IPS-20b (cell line): Measurements from ENCODE around the gene PTH2.

Experiments used
- H3K27ac ChIP-seq: one replicate; pipeline ENCODE4 v1.5.1; 2013; ENCODE audit warnings: low read length
- H3K27me3 ChIP-seq: 2 replicates; pipeline ENCODE4 v1.6.1; 2013; ENCODE audit warnings: mild to moderate bottlenecking, low read length, inconsistent platforms; ENCODE audit not compliant: insufficient read depth
- H3K36me3 ChIP-seq: 2 replicates; pipeline ENCODE4 v1.6.1; 2013; ENCODE audit warnings: low read depth, mild to moderate bottlenecking, inconsistent platforms, low read length, moderate library complexity; ENCODE audit not compliant: insufficient read depth
- H3K4me1 ChIP-seq: 2 replicates; pipeline ENCODE4 v1.6.1; 2013; ENCODE audit warnings: mild to moderate bottlenecking, control low read depth, inconsistent platforms, low read length, moderate library complexity; ENCODE audit not compliant: insufficient read depth
- H3K4me3 ChIP-seq: 2 replicates; pipeline ENCODE4 v1.5.1; 2013; ENCODE audit warnings: mild to moderate bottlenecking, low read length, inconsistent platforms
- H3K9ac ChIP-seq: 2 replicates; pipeline ENCODE4 v1.6.1; 2013; ENCODE audit warnings: low read depth, mild to moderate bottlenecking, inconsistent platforms, low read length, moderate library complexity
- H3K9me3 ChIP-seq: 2 replicates; pipeline ENCODE4 v1.6.1; 2013; ENCODE audit warnings: mild to moderate bottlenecking, low read depth, low read length, inconsistent platforms; ENCODE audit not compliant: insufficient read depth

Gene PTH2

DNA sequence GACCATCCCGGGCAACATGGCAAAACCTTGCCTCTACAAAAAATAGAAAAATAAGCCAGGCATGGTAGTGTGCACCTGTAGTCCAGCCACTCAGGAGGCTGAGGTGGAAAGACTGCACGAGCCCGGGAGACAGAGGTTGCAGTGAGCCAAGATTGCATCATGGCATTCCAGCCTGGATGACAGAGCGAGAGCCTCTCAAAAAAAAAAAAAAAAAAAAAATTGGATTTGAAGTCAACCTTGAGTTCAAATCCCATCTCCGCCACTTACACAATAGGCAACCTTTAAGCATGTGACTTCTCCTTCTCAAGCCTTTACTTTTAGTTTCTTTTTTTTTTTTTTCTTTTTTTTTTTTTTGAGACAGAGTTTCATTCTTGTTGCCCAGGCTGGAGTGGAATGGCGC, 23.2 kb downstream of the PTH2 start:
- H3K36me3 ChIP-seq: no peaks in the 10 kb centered on the region
- peaks cover 12% of the 10 kb centered on the region for H3K4me1 ChIP-seq
- no peaks in the 10 kb centered on the region for H3K27me3 ChIP-seq
- no peak overlapping the region for H3K27ac ChIP-seq
- no peak overlapping the region for H3K9ac ChIP-seq
- H3K9me3 ChIP-seq: no peaks in the 10 kb centered on the region
- H3K4me3 ChIP-seq: no peak overlapping the region

GRCh38 chr19:49398931-49399330, 24.3 kb downstream of the PTH2 start:
- Histone ChIP-seq H3K27me3 (no peaks in the 10 kb centered on the region), H3K4me3 (no peak overlapping the region), H3K36me3 (no peaks in the 10 kb centered on the region), H3K4me1 (peaks cover 11% of the 10 kb centered on the region), H3K27ac (no peak overlapping the region), H3K9me3 (no peaks in the 10 kb centered on the region), H3K9ac (no peak overlapping the region)

- Histone ChIP-seq H3K9me3 (no peaks in the 10 kb centered on the region), H3K36me3 (no peaks in the 10 kb centered on the region), H3K9ac (no peak overlapping the region), H3K4me1 (peaks cover 7% of the 10 kb centered on the region; the same call in 1 of the 2 replicates), H3K4me3 (no peak overlapping the region), H3K27ac (no peak overlapping the region), H3K27me3 (no peaks in the 10 kb centered on the region)
Observed at GRCh38 chr19:49398001-49398615, 25.1 kb downstream of the PTH2 start.

GRCh38 chr19:49396738-49397505, 26.3 kb downstream of the PTH2 start:
- H3K27me3 ChIP-seq: no peaks in the 10 kb centered on the region
- no peaks in the 10 kb centered on the region for H3K36me3 ChIP-seq
- no peak overlapping the region for H3K27ac ChIP-seq
- H3K4me3 ChIP-seq: no peak overlapping the region
- no peaks in the 10 kb centered on the region for H3K9me3 ChIP-seq
- H3K4me1 ChIP-seq: peaks cover 7% of the 10 kb centered on the region; the same call in 1 of the 2 replicates
- H3K9ac ChIP-seq: no peak overlapping the region

DNA sequence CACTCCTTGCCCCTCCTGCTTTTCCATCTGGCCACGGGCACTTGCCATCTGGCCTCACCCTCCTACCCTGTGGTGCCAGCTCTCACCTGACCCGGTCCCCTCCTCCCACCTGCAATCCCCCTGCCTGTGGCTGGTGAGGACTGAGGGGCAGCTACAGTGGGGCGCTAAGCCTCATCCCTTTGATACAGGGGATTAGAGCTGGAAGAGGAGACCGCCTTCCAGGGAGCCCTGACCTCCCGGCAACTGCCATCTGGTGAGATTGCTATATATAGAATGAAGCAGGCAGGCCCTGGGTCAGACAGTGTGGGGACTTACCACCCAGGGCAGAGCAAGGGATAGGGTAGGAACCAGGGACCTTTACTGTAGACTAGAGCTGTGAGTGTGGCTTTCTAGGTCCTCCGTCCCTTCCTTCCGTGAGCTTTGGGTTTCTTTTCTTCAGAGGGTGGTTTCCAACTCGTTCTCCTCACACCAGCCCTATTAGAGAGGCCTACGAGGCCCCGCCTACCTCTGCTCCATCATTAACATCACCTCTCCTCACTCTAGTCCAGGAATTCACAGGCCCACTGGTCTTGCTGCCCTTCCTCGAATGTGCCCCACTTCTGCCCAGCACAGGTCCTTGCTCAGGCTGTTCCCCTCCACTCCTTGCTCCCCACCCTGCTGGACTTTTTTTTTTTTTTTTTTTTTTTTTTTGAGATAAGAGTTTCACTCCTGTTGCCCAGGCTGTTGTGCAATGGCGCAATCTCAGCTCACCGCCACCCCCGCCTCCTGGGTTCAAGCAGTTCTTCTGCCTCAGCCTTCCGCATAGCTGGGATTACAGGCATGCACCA, 27.4 kb downstream of the PTH2 start:
- Histone ChIP-seq H3K27ac (no peak overlapping the region), H3K9ac (no peak overlapping the region), H3K36me3 (no peaks in the 10 kb centered on the region), H3K27me3 (no peaks in the 10 kb centered on the region), H3K4me3 (no peak overlapping the region), H3K4me1 (peaks cover 7% of the 10 kb centered on the region; the same call in 1 of the 2 replicates), H3K9me3 (no peaks in the 10 kb centered on the region)

- no peak overlapping the region for H3K27ac ChIP-seq
Observed at GRCh38 chr19:49393881-49394280, 29.4 kb downstream of the PTH2 start.

GRCh38 chr19:49391581-49392399, 31.5 kb downstream of the PTH2 start:
- no peak overlapping the region for H3K27ac ChIP-seq
- no peaks in the 10 kb centered on the region for H3K36me3 ChIP-seq
- peaks cover 4% of the 10 kb centered on the region; the same call in 1 of the 2 replicates for H3K4me1 ChIP-seq
- H3K9me3 ChIP-seq: no peaks in the 10 kb centered on the region
- no peak overlapping the region for H3K4me3 ChIP-seq
- H3K27me3 ChIP-seq: no peaks in the 10 kb centered on the region
- H3K9ac ChIP-seq: no peak overlapping the region

More at GRCh38 chr19:49393881-49394280, 29.4 kb downstream of the PTH2 start:
- Histone ChIP-seq H3K9me3 (no peaks in the 10 kb centered on the region), H3K9ac (no peak overlapping the region), H3K4me1 (peaks cover 4% of the 10 kb centered on the region; the same call in 1 of the 2 replicates), H3K27me3 (no peaks in the 10 kb centered on the region), H3K36me3 (no peaks in the 10 kb centered on the region), H3K4me3 (no peak overlapping the region)

DNA sequence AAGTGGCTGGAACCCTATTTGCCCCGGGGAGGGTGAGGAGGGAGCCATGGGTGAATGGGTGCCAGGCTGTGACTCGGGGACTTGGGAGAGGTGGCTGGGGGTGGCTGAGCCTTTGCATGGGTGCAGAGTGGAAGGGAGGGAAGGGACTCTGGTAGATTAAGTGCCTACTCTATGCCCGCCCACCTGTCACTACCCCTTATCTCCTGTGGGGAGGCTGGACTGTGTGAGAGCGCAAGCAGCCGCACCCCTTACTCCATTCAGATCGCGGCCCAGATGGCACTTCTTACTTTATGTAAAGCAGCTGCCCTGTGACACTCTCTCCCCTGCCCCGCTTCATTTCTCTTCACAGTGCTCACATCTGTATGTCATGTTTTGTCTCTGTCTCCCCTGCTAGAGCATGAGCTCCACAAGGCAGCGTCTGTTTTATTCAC, 32.3 kb downstream of the PTH2 start:
- H3K4me3 ChIP-seq: no peak overlapping the region
- no peaks in the 10 kb centered on the region for H3K27me3 ChIP-seq
- no peak overlapping the region for H3K27ac ChIP-seq
- H3K9ac ChIP-seq: no peak overlapping the region
- H3K9me3 ChIP-seq: no peaks in the 10 kb centered on the region
- H3K4me1 ChIP-seq: peaks cover 4% of the 10 kb centered on the region; the same call in 1 of the 2 replicates
- H3K36me3 ChIP-seq: no peaks in the 10 kb centered on the region

DNA sequence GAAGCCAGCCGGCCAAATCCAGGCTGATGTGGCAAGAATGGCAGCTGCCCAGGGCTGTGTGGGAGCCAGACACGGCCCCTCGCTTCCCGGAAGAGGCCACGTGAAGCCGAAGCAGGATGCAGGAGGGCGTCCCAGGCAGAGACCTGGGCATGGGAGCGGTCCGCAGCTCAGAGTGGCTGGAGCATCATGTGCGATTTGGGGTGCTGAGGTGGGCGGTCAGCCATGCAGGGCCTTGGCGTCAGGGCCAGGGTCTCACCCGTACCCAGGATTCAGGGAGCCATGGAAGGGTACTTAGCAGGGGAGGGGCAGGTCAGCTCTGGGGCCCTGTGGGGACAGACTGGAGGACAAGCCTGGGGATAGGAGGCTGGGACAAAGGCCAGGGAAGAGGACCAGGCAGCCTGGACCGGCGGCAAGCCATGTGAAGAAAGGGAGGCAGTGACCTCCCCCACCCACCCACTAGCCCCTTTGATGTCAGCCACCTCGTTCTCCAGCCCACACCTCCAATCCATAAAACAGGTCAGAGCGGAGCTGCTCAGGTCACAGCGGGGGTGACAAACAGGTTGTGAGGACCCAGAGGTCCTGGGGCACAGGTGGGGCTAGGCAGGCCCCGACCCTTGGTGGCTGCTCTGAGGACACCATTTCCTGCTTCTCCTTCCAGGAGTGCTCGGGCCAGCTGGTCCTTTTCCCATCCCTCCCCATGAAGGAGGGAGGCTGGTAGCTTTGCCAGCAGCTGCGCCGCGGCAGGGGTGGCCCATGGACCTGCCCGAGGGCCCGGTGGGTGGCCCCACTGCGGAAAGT, 32.9 kb downstream of the PTH2 start:
- Histone ChIP-seq H3K9ac (no peak overlapping the region), H3K27ac (no peak overlapping the region), H3K9me3 (no peaks in the 10 kb centered on the region), H3K36me3 (no peaks in the 10 kb centered on the region), H3K4me1 (peaks cover 4% of the 10 kb centered on the region; the same call in 1 of the 2 replicates), H3K27me3 (no peaks in the 10 kb centered on the region), H3K4me3 (no peak overlapping the region)

- H3K4me1 ChIP-seq: peaks cover 4% of the 10 kb centered on the region; the same call in 1 of the 2 replicates
- no peaks in the 10 kb centered on the region for H3K27me3 ChIP-seq
- no peak overlapping the region for H3K27ac ChIP-seq
- no peaks in the 10 kb centered on the region for H3K9me3 ChIP-seq
- no peaks in the 10 kb centered on the region for H3K36me3 ChIP-seq
- H3K4me3 ChIP-seq: no peak overlapping the region
- no peak overlapping the region for H3K9ac ChIP-seq
Observed at GRCh38 chr19:49389406-49389805, 33.8 kb downstream of the PTH2 start.
